ENCODE data around the gene HIVEP3. TPM values are rescaled to one million over a fixed set of nuclear protein-coding genes. Genes with fewer than 3 reads are reported as not detected.

HIVEP3 gene
- total RNA-seq, 2 donors from 2014 or later = 0.13 to 0.99 TPM

DNA sequence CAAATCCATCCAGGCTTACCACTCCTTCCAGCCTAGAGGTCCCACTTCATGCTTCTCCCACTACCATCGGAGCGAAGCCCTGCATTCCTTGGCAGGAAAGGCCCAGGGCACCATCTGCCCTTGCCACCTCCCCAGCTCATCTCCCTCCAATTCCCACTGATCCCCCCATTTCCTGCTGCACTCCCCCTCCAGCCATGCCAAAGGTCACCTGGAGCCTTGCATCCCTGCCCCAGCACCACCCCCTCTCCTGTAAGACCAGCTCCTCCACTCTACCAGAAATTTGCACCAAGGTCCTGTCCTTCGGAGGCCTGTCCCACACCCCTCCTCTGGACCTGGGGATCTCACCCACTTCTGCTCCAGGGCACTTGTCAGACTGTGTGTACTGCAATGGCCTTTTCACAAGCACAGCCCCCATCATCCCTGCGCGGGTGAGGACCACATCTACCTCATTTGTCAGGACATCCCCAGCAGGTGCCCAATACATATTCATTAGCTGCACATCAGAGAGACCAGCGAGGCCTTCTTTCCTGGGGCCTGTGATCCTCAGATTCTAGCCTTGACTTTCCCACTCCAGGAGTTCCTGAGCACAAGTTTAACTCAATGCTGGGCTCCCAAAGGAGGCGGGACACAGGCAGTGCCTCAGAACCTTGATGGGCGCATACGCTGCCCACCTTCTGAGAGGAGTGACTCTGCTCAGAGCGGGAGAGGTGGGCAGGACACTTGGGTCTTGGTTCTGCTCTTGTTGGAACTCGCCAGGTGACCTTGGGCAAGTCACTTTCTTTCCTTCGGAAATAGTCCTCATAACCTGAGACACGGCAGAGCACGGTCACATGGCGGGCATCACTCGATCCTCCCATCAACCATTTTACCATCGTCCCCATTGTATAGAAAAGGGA is 384.3 kb downstream of the HIVEP3 start:
- Mint-ChIP-seq H3K36me3 (ENCODE audit: low read depth) (no peaks in the 10 kb centered on the region), H3K4me3 (no peak overlapping the region), H3K27ac (no peak overlapping the region), H3K27me3 (ENCODE audit: insufficient read depth) (peaks cover 33% of the 10 kb centered on the region), H3K4me1 (no peaks in the 10 kb centered on the region), H3K9me3 (peaks cover 5% of the 10 kb centered on the region)
- no peak overlapping the region for H3K4me3 ChIP-seq (ENCODE audit: low read length)
- no peaks in the 10 kb centered on the region for H3K36me3 ChIP-seq (ENCODE audit: control insufficient read depth, insufficient read depth, low read length)
- H3K9ac ChIP-seq (ENCODE audit: extremely low read depth, low read length, poor library complexity, severe bottlenecking) = no peak overlapping the region
- H3K27ac ChIP-seq (ENCODE audit: low read depth, low read length) = no peak overlapping the region
- H3K27me3 ChIP-seq (ENCODE audit: control insufficient read depth, insufficient read depth, low read length, poor library complexity, severe bottlenecking) = no peaks in the 10 kb centered on the region
- no peaks in the 10 kb centered on the region for H3K9me3 ChIP-seq (ENCODE audit: control insufficient read depth, low read length)
- H3K4me1 ChIP-seq (ENCODE audit: control insufficient read depth, insufficient read depth, low read length) = no peaks in the 10 kb centered on the region
- DNase-seq = no peak
- WGBS, 2 experiments (ENCODE audit: insufficient coverage in 1 of 2, insufficient read length in 1 of 2) = 88 to 90% methylated on average over 10 to 16 of the region's 17 CpGs
- no peak for TF ChIP-seq CTCF (conservative IDR thresholded peaks at IDR 0.05)

GRCh38 chr1:41533731-41534080 is 385.0 kb downstream of the HIVEP3 start:
- Mint-ChIP-seq H3K4me3 (no peak overlapping the region), H3K27ac (no peak overlapping the region), H3K27me3 (ENCODE audit: insufficient read depth) (peaks cover 33% of the 10 kb centered on the region), H3K9me3 (peaks cover 5% of the 10 kb centered on the region), H3K36me3 (ENCODE audit: low read depth) (no peaks in the 10 kb centered on the region), H3K4me1 (no peaks in the 10 kb centered on the region)
- Histone ChIP-seq H3K9me3 (ENCODE audit: control insufficient read depth, low read length) (no peaks in the 10 kb centered on the region), H3K27me3 (ENCODE audit: control insufficient read depth, insufficient read depth, low read length, poor library complexity, severe bottlenecking) (no peaks in the 10 kb centered on the region), H3K9ac (ENCODE audit: extremely low read depth, low read length, poor library complexity, severe bottlenecking) (no peak overlapping the region), H3K36me3 (ENCODE audit: control insufficient read depth, insufficient read depth, low read length) (no peaks in the 10 kb centered on the region), H3K27ac (ENCODE audit: low read depth, low read length) (no peak overlapping the region), H3K4me3 (ENCODE audit: low read length) (no peak overlapping the region), H3K4me1 (ENCODE audit: control insufficient read depth, insufficient read depth, low read length) (no peaks in the 10 kb centered on the region)
- TF ChIP-seq CTCF (conservative IDR thresholded peaks at IDR 0.05) = no peak
- no peak for DNase-seq
- WGBS, 2 experiments (ENCODE audit: insufficient coverage in 1 of 2, insufficient read length in 1 of 2) = 89 to 92% methylated on average over 4 to 5 of the region's 5 CpGs

GRCh38 chr1:41533016-41533730 is 385.5 kb downstream of the HIVEP3 start:
- no peak overlapping the region for H3K4me3 ChIP-seq (ENCODE audit: low read length)
- H3K9me3 ChIP-seq (ENCODE audit: control insufficient read depth, low read length) = no peaks in the 10 kb centered on the region
- H3K27me3 ChIP-seq (ENCODE audit: control insufficient read depth, insufficient read depth, low read length, poor library complexity, severe bottlenecking) = no peaks in the 10 kb centered on the region
- DNase-seq = no peak
- H3K9ac ChIP-seq (ENCODE audit: extremely low read depth, low read length, poor library complexity, severe bottlenecking) = no peak overlapping the region
- no peaks in the 10 kb centered on the region for H3K4me1 ChIP-seq (ENCODE audit: control insufficient read depth, insufficient read depth, low read length)
- WGBS, 2 experiments (ENCODE audit: insufficient coverage in 1 of 2, insufficient read length in 1 of 2) = 88 to 92% methylated on average over 8 to 12 of the region's 12 CpGs
- no peak overlapping the region for H3K27ac Mint-ChIP-seq
- no peak for TF ChIP-seq CTCF (conservative IDR thresholded peaks at IDR 0.05)
- peaks cover 5% of the 10 kb centered on the region for H3K9me3 Mint-ChIP-seq
- H3K4me3 Mint-ChIP-seq = no peak overlapping the region
- H3K36me3 Mint-ChIP-seq (ENCODE audit: low read depth) = no peaks in the 10 kb centered on the region
- H3K4me1 Mint-ChIP-seq = no peaks in the 10 kb centered on the region
- peaks cover 33% of the 10 kb centered on the region for H3K27me3 Mint-ChIP-seq (ENCODE audit: insufficient read depth)
- H3K36me3 ChIP-seq (ENCODE audit: control insufficient read depth, insufficient read depth, low read length) = no peaks in the 10 kb centered on the region
- no peak overlapping the region for H3K27ac ChIP-seq (ENCODE audit: low read depth, low read length)
